GM21360 (cell line): Measurements from ENCODE around the gene CHN1.

ENCODE experiments used
- ATAC-seq: cut with Tn5 transposase; IDR thresholded peaks from one replicate; pipeline ENCODE4 v1.9.1; 2021; ENCODE audit warnings: mild to moderate bottlenecking, moderate library complexity; ENCODE audit not compliant: unreplicated experiment

CHN1 gene

GRCh38 chr2:175011505-175011904, 6.3 kb upstream of the CHN1 start:
- ATAC-seq, result no peak

- ATAC-seq, result no peak
Observed at GRCh38 chr2:175010848-175011254, 5.7 kb upstream of the CHN1 start.

- ATAC-seq, result no peak
Observed at GRCh38 chr2:175009917-175010621, 4.9 kb upstream of the CHN1 start.

GRCh38 chr2:175008801-175009495, 3.8 kb upstream of the CHN1 start:
- ATAC-seq, result no peak

GRCh38 chr2:175008009-175008408, 2.8 kb upstream of the CHN1 start:
- ATAC-seq, result no peak

- ATAC-seq, result no peak
Observed at GRCh38 chr2:175007510-175007909, 2.3 kb upstream of the CHN1 start.

- no peak for ATAC-seq
Observed at GRCh38 chr2:175006281-175006680, 1.1 kb upstream of the CHN1 start.

GRCh38 chr2:175005733-175006264, 618 bp upstream of the CHN1 start:
- peak; percentile 14 for ATAC-seq

- ATAC-seq, result no peak
Observed at GRCh38 chr2:175004730-175004979, 526 bp downstream of the CHN1 start.

GRCh38 chr2:175003875-175004729, 1.1 kb downstream of the CHN1 start:
- ATAC-seq, result no peak

GRCh38 chr2:175002547-175003274, 2.5 kb downstream of the CHN1 start:
- no peak for ATAC-seq

GRCh38 chr2:175001566-175001965, 3.6 kb downstream of the CHN1 start:
- no peak for ATAC-seq

- no peak for ATAC-seq
Observed at GRCh38 chr2:174997110-174997509, 8.1 kb downstream of the CHN1 start.

GRCh38 chr2:174996622-174997021, 8.6 kb downstream of the CHN1 start:
- ATAC-seq, result no peak

- ATAC-seq, result no peak
Observed at GRCh38 chr2:174994381-174994780, 10.8 kb downstream of the CHN1 start.

GRCh38 chr2:174992886-174993285, 12.3 kb downstream of the CHN1 start:
- ATAC-seq, result no peak

- no peak for ATAC-seq
Observed at GRCh38 chr2:174985614-174986013, 19.6 kb downstream of the CHN1 start.

GRCh38 chr2:174984561-174984960, 20.6 kb downstream of the CHN1 start:
- ATAC-seq, result no peak

- ATAC-seq, result no peak
Observed at GRCh38 chr2:174981331-174981730, 23.9 kb downstream of the CHN1 start.

GRCh38 chr2:174979996-174980395, 25.2 kb downstream of the CHN1 start:
- no peak for ATAC-seq

GRCh38 chr2:174977364-174977763, 27.8 kb downstream of the CHN1 start:
- ATAC-seq, result no peak
